Breast epithelium (tissue), 4 donors: ENCODE data around the gene TXNRD1. TPM values are rescaled to one million over a fixed set of nuclear protein-coding genes. Genes with fewer than 3 reads are reported as not detected.
"Not testable (repeated sequence)": the region's sequence is repeated elsewhere in the genome, so short reads cannot be mapped to it uniquely, and the experiment has no call there.

Experiments used
- DNase-seq, 2 donors: peaks; one replicate each; pipeline ENCODE4 v3.0.0-alpha.2; 2019; ENCODE audit warnings: low spot score in 2 of 2
- H3K27ac ChIP-seq, 2 donors: fragments of 200-600 bp; sonication (generic) in 1 of 2; one replicate each; pipeline ENCODE4 v1.5.1; 2016 to 2019; ENCODE audit warnings: mild to moderate bottlenecking in 1 of 2
- H3K27me3 ChIP-seq, 2 donors: fragments of 200-600 bp; sonication (generic) in 1 of 2; one replicate each; pipeline versions ENCODE4 v1.5.1 to v1.6.0; 2017 to 2019; ENCODE audit warnings: control low read depth in 1 of 2, mild to moderate bottlenecking in 1 of 2
- H3K36me3 ChIP-seq: fragments of 200-600 bp; one replicate; pipeline ENCODE4 v1.5.1; 2019
- H3K4me1 ChIP-seq, 2 donors: fragments of 200-600 bp; sonication (generic); one replicate each; pipeline ENCODE4 v1.5.1; 2016 to 2019; ENCODE audit warnings: control low read depth in 1 of 2
- H3K4me3 ChIP-seq, 3 donors: fragments of 200-600 bp; sonication (generic); 1 replicate in 2 of 3; 2 replicates in 1 of 3; pipeline ENCODE4 v1.5.1; 2016 to 2019; ENCODE audit warnings: mild to moderate bottlenecking in 3 of 3, moderate library complexity in 2 of 3
- H3K9me3 ChIP-seq, 2 donors: fragments of 200-600 bp; sonication (generic) in 1 of 2; one replicate each; pipeline ENCODE4 v1.5.1; 2016 to 2019; ENCODE audit warnings: control low read depth in 1 of 2
- POLR2A ChIP-seq: fragments of 450-650 bp; IDR thresholded peaks from one replicate; pipeline ENCODE4 v1.6.1; 2016; ENCODE audit warnings: antibody characterized with exemption, mild to moderate bottlenecking, moderate library complexity
- POLR2AphosphoS5 ChIP-seq, 3 donors: sonication (generic); formaldehyde crosslinking; IDR thresholded peaks; one replicate each; pipeline ENCODE4 v1.6.1; 2017; ENCODE audit warnings: antibody characterized with exemption in 3 of 3
- intact Hi-C: fragments of 100-400 bp; cut with DNase I; formaldehyde crosslinking; loops from one replicate; pipeline ENCODE4 v1.15.1; 2023; ENCODE audit warnings: low total_unique reads
- total RNA-seq, 3 donors: library from RNA; depleted of rRNA; stranded (reverse); fragments of >200 nt; gene quantifications; one replicate each; pipeline ENCODE4 v1.1.0, GENCODE V29; 2016
- TF ChIP-seq, protein P1 (sequence below), 3 donors: fragments of 450-650 bp; IDR thresholded peaks; one replicate each; pipeline ENCODE4 v1.5.1; 2016 to 2017; ENCODE audit warnings: antibody characterized with exemption in 3 of 3, mild to moderate bottlenecking in 3 of 3, moderate library complexity in 3 of 3

The TXNRD1 gene
- total RNA-seq, 3 donors from 2014 or later: 60.2 to 137 (median 103) TPM

DNA sequence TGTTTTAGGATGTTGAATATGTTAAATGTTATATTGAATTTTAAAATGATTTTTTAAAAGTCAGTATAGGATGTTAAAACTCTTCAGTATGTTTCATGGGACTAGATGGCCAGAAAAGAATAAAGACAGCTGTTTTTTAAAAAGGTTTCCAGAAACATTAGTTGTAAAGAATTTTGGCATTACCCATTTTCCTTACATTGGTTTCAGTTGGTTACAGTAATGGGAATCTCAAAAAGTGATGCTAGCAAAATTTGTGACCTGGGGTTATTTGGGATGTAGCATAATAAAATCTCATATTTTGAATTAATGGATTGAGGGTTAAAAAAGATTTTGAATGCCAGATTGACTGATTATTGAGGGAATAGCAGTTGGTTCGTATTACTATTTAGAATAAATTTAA, 113.2 kb downstream of the TXNRD1 start:
- no peak overlapping the region for H3K4me3 ChIP-seq
- H3K27ac ChIP-seq: no peak overlapping the region
- no peaks in the 10 kb centered on the region for H3K9me3 ChIP-seq
- no peak for TF ChIP-seq POLR2AphosphoS5 (IDR thresholded peaks at IDR 0.05)
- TF ChIP-seq POLR2A: no peak
- TF ChIP-seq, protein P1, sequence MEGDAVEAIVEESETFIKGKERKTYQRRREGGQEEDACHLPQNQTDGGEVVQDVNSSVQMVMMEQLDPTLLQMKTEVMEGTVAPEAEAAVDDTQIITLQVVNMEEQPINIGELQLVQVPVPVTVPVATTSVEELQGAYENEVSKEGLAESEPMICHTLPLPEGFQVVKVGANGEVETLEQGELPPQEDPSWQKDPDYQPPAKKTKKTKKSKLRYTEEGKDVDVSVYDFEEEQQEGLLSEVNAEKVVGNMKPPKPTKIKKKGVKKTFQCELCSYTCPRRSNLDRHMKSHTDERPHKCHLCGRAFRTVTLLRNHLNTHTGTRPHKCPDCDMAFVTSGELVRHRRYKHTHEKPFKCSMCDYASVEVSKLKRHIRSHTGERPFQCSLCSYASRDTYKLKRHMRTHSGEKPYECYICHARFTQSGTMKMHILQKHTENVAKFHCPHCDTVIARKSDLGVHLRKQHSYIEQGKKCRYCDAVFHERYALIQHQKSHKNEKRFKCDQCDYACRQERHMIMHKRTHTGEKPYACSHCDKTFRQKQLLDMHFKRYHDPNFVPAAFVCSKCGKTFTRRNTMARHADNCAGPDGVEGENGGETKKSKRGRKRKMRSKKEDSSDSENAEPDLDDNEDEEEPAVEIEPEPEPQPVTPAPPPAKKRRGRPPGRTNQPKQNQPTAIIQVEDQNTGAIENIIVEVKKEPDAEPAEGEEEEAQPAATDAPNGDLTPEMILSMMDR (IDR thresholded peaks at IDR 0.05): no peak
- no peaks in the 10 kb centered on the region for H3K27me3 ChIP-seq
- H3K36me3 ChIP-seq: peaks cover 8% of the 10 kb centered on the region
- no peaks in the 10 kb centered on the region for H3K4me1 ChIP-seq
- no peak for DNase-seq
- intact Hi-C loops: no loop called here

DNA sequence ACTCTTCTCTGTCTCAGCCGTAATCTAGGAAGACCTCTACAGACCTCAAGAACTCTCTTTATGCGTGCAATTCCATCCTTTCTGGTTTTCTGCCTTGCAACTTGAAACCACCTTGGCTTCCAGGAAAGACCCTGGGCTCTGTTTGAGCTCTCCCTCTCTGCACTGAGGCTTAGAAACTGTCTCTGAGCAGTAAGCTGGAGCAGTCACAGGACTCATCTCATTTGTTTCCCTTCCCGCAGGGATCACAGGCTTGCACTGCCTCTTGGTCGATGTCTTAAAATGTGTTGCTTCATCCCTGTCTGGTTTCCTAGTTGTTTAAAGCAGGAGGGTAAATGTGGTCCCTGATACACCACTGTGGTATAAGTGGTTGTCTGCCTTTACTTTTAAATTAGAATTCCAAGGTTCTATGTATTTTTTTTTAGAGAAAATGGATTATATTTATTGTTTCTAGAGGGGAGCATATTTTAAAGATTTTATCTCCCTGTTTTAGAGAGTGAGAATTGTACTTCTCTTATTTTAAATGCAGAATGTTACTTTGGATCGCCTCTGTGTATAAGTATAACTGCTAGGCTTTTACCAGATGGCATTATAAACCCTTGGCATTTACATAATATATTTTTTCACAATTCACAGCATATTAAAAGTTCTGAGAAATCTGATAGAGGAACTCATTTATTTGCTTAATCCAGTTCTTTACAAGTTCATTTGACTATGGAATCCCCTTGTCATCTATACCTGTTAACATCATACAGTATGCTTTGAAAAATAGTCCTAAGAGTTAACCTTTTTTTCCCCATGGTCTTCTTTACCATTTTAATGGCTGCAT, 114.3 kb downstream of the TXNRD1 start:
- Histone ChIP-seq H3K9me3 (no peaks in the 10 kb centered on the region), H3K27ac (no peak overlapping the region), H3K4me1 (no peaks in the 10 kb centered on the region), H3K36me3 (peaks cover 8% of the 10 kb centered on the region), H3K27me3 (no peaks in the 10 kb centered on the region), H3K4me3 (no peak overlapping the region)
- intact Hi-C loops: no loop called here
- DNase-seq: no peak
- TF ChIP-seq POLR2AphosphoS5 (IDR thresholded peaks at IDR 0.05) (no peak), POLR2A (no peak)
- TF ChIP-seq, protein P1 (IDR thresholded peaks at IDR 0.05): no peak

DNA sequence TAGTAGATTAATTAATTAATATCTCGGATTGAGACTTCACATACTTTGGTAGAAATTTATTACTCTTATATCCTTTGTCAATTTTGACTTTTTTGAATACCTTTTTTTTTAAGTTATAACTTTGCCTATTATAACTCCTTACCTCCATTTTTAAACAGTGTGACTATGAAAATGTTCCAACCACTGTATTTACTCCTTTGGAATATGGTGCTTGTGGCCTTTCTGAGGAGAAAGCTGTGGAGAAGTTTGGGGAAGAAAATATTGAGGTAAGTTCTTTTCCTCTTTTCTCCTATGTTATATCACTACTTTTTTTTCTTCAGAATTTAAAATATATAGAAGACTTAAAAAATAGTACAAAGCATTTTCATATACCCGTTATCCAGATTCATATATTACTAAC, 115.8 kb downstream of the TXNRD1 start:
- no peaks in the 10 kb centered on the region for H3K9me3 ChIP-seq
- intact Hi-C loops: no loop called here
- H3K4me1 ChIP-seq: no peaks in the 10 kb centered on the region
- peaks cover 8% of the 10 kb centered on the region for H3K36me3 ChIP-seq
- H3K27me3 ChIP-seq: no peaks in the 10 kb centered on the region
- H3K4me3 ChIP-seq: no peak overlapping the region
- TF ChIP-seq, protein P1 (IDR thresholded peaks at IDR 0.05): no peak
- TF ChIP-seq POLR2A: no peak
- no peak overlapping the region for H3K27ac ChIP-seq
- DNase-seq: no peak

DNA sequence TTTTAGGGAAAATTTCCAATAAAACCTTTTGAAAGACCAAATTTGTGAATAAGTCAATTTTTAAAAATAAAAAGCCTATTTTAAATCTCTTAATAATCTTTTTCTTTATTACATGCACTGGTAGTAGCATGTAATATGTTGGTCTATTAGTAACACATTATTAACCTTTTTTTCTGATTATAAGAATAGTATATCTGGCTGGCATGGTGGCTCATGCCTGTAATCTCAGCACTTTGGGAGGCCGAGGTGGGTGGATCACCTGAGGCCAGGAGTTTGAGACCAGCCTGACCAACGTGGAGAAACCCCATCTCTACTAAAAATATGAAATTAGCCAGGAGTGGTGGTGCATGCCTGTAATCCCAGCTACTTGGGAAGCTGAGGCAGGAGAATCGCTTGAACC, 116.7 kb downstream of the TXNRD1 start:
- DNase-seq, H3K27ac ChIP-seq, intact Hi-C loops, H3K4me3 ChIP-seq, H3K4me1 ChIP-seq, H3K9me3 ChIP-seq, H3K27me3 ChIP-seq, H3K36me3 ChIP-seq: not testable (repeated sequence)

DNA sequence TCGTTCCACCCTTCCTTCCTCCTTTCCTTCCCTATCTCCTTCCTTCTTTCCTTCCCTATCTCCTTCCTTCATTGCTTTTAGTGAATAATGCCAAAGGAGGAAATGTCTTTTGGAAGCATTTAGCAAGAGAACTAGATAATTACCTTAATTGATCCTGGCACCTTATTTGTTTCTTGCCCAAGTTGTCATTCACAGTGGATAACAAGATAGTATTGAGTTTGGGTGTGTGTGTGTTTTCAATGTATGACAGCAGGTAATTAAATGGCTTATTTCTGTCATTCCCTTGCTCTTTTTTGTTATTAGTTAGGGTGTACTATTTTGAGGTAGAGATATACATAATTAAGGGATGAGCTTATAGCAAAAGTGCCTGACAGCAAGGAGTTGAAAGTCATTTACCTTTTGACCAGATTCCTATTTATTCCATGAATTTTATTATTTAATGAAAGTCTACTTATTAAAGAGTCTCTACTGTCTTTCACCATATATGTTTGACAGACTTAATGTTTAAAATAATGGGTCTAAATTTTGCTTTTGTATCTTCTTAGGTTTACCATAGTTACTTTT, 118.2 kb downstream of the TXNRD1 start:
- intact Hi-C loops: no loop called here
- Histone ChIP-seq H3K27ac (no peak overlapping the region), H3K27me3 (no peaks in the 10 kb centered on the region), H3K9me3 (no peaks in the 10 kb centered on the region), H3K4me3 (no peak overlapping the region), H3K36me3 (peaks cover 8% of the 10 kb centered on the region), H3K4me1 (no peaks in the 10 kb centered on the region)
- TF ChIP-seq, protein P1 (IDR thresholded peaks at IDR 0.05): no peak
- TF ChIP-seq POLR2A: no peak
- no peak for TF ChIP-seq POLR2AphosphoS5 (IDR thresholded peaks at IDR 0.05)
- DNase-seq: no peak
